GM12801 (cell line): Measurements from ENCODE around the gene CFAP46.

Experiments
- CTCF ChIP-seq: IDR thresholded peaks from one replicate; pipeline ENCODE4 v1.5.1; 2011; ENCODE audit warnings: control low read depth; ENCODE audit not compliant: insufficient read length; ENCODE audit errors: extremely low read depth

CFAP46 gene

DNA sequence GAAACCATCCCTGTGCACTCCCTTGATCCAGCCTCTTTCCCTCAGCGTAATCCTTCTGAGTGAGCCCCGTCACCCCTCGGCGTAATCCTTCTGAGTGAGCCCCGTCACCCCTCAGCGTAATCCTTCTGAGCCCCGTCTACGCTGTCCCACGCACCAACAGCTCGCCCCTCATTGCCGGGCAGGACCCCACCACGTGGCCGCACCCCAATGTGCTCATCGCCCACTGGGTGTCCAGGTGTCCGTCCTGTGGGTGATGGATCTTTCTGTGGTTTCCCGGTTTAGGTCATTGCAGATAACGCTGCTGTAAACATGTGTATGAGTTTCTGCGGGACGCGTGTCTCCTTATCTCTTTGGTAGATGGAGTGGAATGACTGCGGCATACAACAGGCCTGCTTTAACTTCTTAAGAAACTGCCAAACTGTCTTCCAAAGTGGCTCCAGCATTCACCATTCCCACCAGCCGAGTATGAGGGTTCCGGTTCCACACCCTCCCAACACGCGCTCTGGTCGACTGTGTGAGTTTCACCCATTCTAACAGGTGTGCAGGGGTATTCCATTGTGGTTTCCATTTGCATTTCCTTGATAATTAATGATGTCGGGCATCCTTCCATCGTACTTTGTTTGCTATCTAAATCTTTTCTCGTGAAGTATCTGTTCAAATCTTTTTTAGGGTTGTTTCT is 114.4 kb downstream of the CFAP46 start:
- no peak for TF ChIP-seq CTCF

DNA sequence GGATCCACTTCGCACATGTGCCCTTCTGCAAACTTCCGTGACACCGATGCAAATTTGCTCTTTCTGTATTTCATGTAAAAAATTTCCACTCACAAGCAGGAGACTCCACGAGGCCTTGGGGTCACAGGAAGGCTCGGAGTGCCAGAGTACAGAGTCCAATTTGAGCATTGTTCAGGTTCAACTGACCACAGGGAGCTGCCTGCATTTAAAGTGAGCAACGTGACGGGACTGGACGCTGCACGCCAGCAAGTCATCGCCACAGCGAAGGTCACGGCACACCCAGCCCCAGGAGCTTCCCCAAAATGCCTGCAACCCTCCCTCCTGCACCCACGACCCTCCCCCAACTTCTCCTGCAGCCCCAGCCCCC is 115.0 kb downstream of the CFAP46 start:
- TF ChIP-seq CTCF, result no peak

DNA sequence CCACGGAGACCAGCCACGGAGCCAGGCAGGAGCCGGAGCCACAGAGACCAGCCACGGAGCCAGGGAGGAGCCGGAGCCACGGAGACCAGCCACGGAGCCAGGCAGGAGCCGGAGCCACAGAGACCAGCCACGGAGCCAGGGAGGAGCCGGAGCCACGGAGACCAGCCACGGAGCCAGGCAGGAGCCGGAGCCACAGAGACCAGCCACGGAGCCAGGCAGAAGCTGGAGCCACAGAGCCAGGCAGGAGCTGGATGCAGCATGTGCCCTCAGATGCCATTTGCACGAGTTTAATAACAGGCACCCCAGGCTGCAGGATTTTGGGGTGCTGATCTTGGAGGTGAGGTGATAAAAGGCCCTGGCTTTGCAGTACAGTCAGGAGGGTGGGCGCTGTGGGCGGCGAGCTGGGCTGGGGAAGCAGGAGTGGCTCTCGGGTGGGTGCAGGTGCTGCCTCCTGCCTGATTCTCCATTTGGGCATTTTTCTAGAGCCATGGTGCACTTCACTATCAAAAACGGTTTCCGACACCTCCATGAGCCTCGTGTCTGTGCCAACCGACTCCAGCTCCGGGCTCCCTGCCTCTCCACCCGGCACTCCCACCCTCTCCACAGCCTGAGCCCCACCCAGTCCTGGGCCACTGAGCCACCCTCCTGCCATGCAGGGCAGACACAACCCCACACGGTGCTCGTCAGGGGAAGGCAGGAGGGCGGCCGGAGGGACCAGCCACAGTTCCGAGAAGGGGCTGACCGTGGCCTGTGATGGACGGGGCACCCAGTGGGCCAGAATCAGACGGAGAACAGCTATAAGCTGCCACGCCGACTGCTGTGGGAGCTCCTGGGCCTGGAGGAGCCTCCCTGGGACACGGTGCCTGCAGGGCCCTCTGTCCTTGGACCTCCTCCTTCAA is 115.6 kb downstream of the CFAP46 start:
- no peak for TF ChIP-seq CTCF

DNA sequence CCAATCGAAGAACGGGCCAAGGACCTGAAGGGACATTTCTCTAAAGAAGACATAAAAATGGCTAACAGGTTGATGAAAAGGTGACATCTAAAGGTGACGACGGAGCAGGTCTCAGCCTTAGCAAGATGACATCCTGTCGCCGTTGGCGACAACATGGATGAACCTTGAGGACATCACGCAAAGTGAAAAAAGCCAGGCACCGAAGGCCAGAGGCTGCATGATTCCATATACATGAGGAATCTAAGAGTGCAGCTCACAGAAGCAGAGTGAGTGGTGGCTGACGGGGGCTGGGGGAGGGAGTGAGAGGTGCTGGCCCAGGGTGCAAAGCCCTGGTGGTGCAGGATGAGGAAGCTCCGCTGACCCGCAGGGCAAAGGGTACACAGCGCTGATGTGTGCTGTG is 122.3 kb downstream of the CFAP46 start:
- no peak for TF ChIP-seq CTCF

DNA sequence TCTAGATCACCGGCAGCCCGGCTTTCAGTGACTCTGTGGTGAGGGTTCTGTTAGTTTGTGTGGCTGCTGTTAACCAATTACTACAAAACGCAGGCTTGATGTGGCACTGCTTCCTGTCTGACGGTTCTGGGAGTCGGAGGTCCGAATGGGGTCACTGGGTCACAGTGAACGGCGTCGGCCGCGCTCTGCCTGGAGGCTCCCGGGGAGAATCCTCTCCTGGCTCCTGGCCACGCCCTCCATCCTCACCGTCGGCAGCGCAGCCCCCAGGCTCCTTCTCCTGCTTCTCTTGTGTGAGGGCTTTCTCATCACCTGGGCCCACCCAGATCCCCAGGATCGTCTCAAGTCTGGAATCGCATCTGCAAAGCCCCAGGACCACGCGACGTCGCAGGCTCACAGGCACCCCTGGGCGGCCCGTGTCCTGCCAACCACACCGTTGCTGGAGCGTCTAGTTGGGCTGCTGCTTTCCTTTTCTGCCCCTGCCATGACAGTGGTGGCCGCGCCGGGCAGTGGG is 124.6 kb downstream of the CFAP46 start:
- TF ChIP-seq CTCF, result no peak

GRCh38 chr10:132816718-132817117 is 125.7 kb downstream of the CFAP46 start:
- no peak for TF ChIP-seq CTCF

DNA sequence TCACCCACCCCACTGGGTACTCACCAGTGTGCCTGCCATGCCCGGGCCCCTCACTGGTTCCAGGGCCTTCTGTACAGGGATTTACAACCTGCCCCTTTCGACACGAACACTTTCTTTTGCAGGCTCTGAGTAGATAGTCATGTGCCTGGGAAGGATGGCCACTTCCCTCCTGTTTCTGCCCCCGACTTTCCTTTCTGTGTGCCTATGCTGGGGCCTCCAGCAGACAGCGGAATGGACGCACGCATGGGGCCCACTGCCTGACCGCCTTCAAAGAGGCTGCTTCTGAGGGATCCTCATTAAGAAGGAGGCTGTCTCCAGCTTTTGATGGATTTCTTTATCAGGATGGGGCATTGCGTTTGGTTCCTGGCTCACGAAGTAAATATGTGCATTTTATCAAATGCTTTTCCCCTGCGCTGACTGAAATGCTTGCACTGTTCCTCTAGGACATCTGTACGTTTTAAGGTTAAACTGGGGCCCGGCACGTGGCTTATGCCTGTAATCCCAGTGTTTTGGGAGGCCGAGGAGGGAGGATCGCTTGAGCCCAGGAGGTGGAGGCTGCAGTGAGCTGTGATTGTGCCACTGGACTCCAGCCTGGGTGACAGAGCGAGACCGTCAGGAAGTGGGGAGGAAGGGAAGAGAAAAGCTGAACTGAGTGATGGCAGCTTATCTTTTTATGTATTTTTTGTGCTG is 127.1 kb downstream of the CFAP46 start:
- no peak for TF ChIP-seq CTCF
